HG02870 (cell line): ENCODE results near the gene CLDN1.
"Not testable (repeated sequence)": the region's sequence is repeated elsewhere in the genome, so short reads cannot be mapped to it uniquely, and the experiment has no call there.

Source experiments
- ATAC-seq: cut with Tn5 transposase; IDR thresholded peaks from one replicate; pipeline ENCODE4 v1.9.1; 2021; ENCODE audit warnings: mild to moderate bottlenecking, moderate library complexity; ENCODE audit not compliant: unreplicated experiment

Gene CLDN1

GRCh38 chr3:190294030-190294429 is 28.2 kb downstream of the CLDN1 start:
- no peak for ATAC-seq

- ATAC-seq, result no peak
Observed at GRCh38 chr3:190293621-190294020, 28.6 kb downstream of the CLDN1 start.

- no peak for ATAC-seq
Observed at GRCh38 chr3:190291994-190292584, 30.2 kb downstream of the CLDN1 start.

- ATAC-seq, result no peak
Observed at GRCh38 chr3:190289989-190290388, 32.3 kb downstream of the CLDN1 start.

GRCh38 chr3:190288836-190289235 is 33.4 kb downstream of the CLDN1 start:
- no peak for ATAC-seq

GRCh38 chr3:190286014-190286413 is 36.2 kb downstream of the CLDN1 start:
- ATAC-seq, result no peak

GRCh38 chr3:190281308-190282051 is 40.8 kb downstream of the CLDN1 start:
- ATAC-seq, result no peak

GRCh38 chr3:190279690-190280089 is 42.6 kb downstream of the CLDN1 start:
- no peak for ATAC-seq

GRCh38 chr3:190272747-190273146 is 49.5 kb downstream of the CLDN1 start:
- no peak for ATAC-seq

GRCh38 chr3:190269101-190269500 is 53.1 kb downstream of the CLDN1 start:
- ATAC-seq, result no peak

- not testable (repeated sequence) for ATAC-seq
Observed at GRCh38 chr3:190267464-190267863, 54.8 kb downstream of the CLDN1 start.

- no peak for ATAC-seq
Observed at GRCh38 chr3:190266913-190267290, 55.3 kb downstream of the CLDN1 start.

GRCh38 chr3:190266265-190266912 is 55.9 kb downstream of the CLDN1 start:
- no peak for ATAC-seq

GRCh38 chr3:190265796-190266195 is 56.5 kb downstream of the CLDN1 start:
- no peak for ATAC-seq

- ATAC-seq, result no peak
Observed at GRCh38 chr3:190265126-190265525, 57.1 kb downstream of the CLDN1 start.

- no peak for ATAC-seq
Observed at GRCh38 chr3:190261740-190262139, 60.5 kb downstream of the CLDN1 start.

- no peak for ATAC-seq
Observed at GRCh38 chr3:190261015-190261414, 61.2 kb downstream of the CLDN1 start.

- ATAC-seq, result no peak
Observed at GRCh38 chr3:190260301-190260700, 61.9 kb downstream of the CLDN1 start.

GRCh38 chr3:190258634-190259033 is 63.6 kb downstream of the CLDN1 start:
- no peak for ATAC-seq
